SK-N-SH treated with all-trans-retinoic acid at 6 μM for 48 hours (cell line): ENCODE measurements around the gene C15orf39.

Experiments used
- ATAC-seq: fragments of 200-7000 bp; cut with Tn5 transposase; 3 replicates; pipeline ENCODE4 v1.9.1; 2020; ENCODE audit warnings: mild to moderate bottlenecking, moderate library complexity
- BACH2 ChIP-seq: fragments of 250-450 bp; sonication (Bioruptor Pico); IDR thresholded peaks from 2 replicates; pipeline ENCODE4 v1.9.0; 2021; ENCODE audit warnings: mild to moderate bottlenecking, borderline replicate concordance
- ESRRG ChIP-seq: fragments of 250-450 bp; sonication (Bioruptor Pico); IDR thresholded peaks from 2 replicates; pipeline ENCODE4 v1.6.1; 2021; ENCODE audit warnings: mild to moderate bottlenecking
- GLIS3 ChIP-seq: fragments of 250-450 bp; sonication (Bioruptor Pico); IDR thresholded peaks from 2 replicates; pipeline ENCODE4 v1.5.0; 2020; ENCODE audit warnings: mild to moderate bottlenecking, moderate library complexity
- ISL1 ChIP-seq: fragments of 250-450 bp; sonication (Bioruptor Pico); IDR thresholded peaks from 2 replicates; pipeline ENCODE4 v2.1.2; 2022; ENCODE audit warnings: mild to moderate bottlenecking, moderate library complexity
- OSR1 ChIP-seq: fragments of 250-450 bp; sonication (Bioruptor Pico); IDR thresholded peaks from 2 replicates; pipeline ENCODE4 v1.8.0; 2022; ENCODE audit warnings: moderate library complexity, mild to moderate bottlenecking, inconsistent platforms
- PPARA ChIP-seq: fragments of 250-450 bp; sonication (Bioruptor Pico); IDR thresholded peaks from 2 replicates; pipeline ENCODE4 v1.5.0; 2020; ENCODE audit warnings: mild to moderate bottlenecking, borderline replicate concordance
- RARB ChIP-seq: fragments of 250-450 bp; sonication (Bioruptor Pico); IDR thresholded peaks from 2 replicates; pipeline ENCODE4 v1.8.0; 2021; ENCODE audit warnings: mild to moderate bottlenecking, moderate library complexity
- SNAI2 ChIP-seq: fragments of 250-450 bp; sonication (Bioruptor Pico); IDR thresholded peaks from 2 replicates; pipeline ENCODE4 v1.5.0; 2020; ENCODE audit warnings: mild to moderate bottlenecking, moderate library complexity
- TCF4 ChIP-seq: fragments of 250-450 bp; sonication (Bioruptor Pico); IDR thresholded peaks from 2 replicates; pipeline ENCODE4 v1.8.0; 2021; ENCODE audit warnings: mild to moderate bottlenecking, moderate library complexity, borderline replicate concordance
- TOX ChIP-seq: fragments of 250-450 bp; sonication (Bioruptor Pico); IDR thresholded peaks from 2 replicates; pipeline ENCODE4 v1.8.0; 2021; ENCODE audit warnings: mild to moderate bottlenecking, moderate library complexity, borderline replicate concordance
- ZC3H10 ChIP-seq: fragments of 250-450 bp; sonication (Bioruptor Pico); IDR thresholded peaks from 2 replicates; pipeline ENCODE4 v1.5.1; 2021; ENCODE audit warnings: mild to moderate bottlenecking, moderate library complexity
- ZFP30 ChIP-seq: fragments of 450-650 bp; formaldehyde crosslinking; IDR thresholded peaks from 2 replicates; pipeline ENCODE4 v1.5.0; 2022; ENCODE audit warnings: mild to moderate bottlenecking, moderate library complexity
- ZNF565 ChIP-seq: fragments of 450-650 bp; formaldehyde crosslinking; conservative IDR thresholded peaks from 2 replicates; pipeline ENCODE4 v1.5.0; 2020; ENCODE audit warnings: low read depth, mild to moderate bottlenecking, moderate library complexity
- ZNF70 ChIP-seq: fragments of 450-650 bp; formaldehyde crosslinking; IDR thresholded peaks from 2 replicates; pipeline ENCODE4 v1.5.0; 2020; ENCODE audit warnings: mild to moderate bottlenecking, moderate library complexity
- ZNF8 ChIP-seq: fragments of 450-650 bp; formaldehyde crosslinking; IDR thresholded peaks from 2 replicates; pipeline ENCODE4 v1.5.0; 2020; ENCODE audit warnings: mild to moderate bottlenecking, moderate library complexity
- TF ChIP-seq, protein P1 (sequence below): fragments of 250-450 bp; sonication (Bioruptor Pico); IDR thresholded peaks from 2 replicates; pipeline ENCODE4 v1.5.0; 2020; ENCODE audit warnings: mild to moderate bottlenecking, moderate library complexity
- TF ChIP-seq, protein P2 (sequence below): fragments of 250-450 bp; sonication (Bioruptor Pico); IDR thresholded peaks from 2 replicates; pipeline ENCODE4 v1.8.0; 2020; ENCODE audit warnings: mild to moderate bottlenecking, moderate library complexity, borderline replicate concordance
- TF ChIP-seq, protein P3 (sequence below): fragments of 250-450 bp; sonication (Bioruptor Pico); IDR thresholded peaks from 2 replicates; pipeline ENCODE4 v1.5.1; 2020; ENCODE audit warnings: low read depth, mild to moderate bottlenecking, moderate library complexity
- TF ChIP-seq, protein P4 (sequence below): fragments of 250-450 bp; sonication (Bioruptor Pico); IDR thresholded peaks from 2 replicates; pipeline ENCODE4 v1.8.0; 2021; ENCODE audit warnings: low read depth, mild to moderate bottlenecking, moderate library complexity, borderline replicate concordance

C15orf39 gene

DNA sequence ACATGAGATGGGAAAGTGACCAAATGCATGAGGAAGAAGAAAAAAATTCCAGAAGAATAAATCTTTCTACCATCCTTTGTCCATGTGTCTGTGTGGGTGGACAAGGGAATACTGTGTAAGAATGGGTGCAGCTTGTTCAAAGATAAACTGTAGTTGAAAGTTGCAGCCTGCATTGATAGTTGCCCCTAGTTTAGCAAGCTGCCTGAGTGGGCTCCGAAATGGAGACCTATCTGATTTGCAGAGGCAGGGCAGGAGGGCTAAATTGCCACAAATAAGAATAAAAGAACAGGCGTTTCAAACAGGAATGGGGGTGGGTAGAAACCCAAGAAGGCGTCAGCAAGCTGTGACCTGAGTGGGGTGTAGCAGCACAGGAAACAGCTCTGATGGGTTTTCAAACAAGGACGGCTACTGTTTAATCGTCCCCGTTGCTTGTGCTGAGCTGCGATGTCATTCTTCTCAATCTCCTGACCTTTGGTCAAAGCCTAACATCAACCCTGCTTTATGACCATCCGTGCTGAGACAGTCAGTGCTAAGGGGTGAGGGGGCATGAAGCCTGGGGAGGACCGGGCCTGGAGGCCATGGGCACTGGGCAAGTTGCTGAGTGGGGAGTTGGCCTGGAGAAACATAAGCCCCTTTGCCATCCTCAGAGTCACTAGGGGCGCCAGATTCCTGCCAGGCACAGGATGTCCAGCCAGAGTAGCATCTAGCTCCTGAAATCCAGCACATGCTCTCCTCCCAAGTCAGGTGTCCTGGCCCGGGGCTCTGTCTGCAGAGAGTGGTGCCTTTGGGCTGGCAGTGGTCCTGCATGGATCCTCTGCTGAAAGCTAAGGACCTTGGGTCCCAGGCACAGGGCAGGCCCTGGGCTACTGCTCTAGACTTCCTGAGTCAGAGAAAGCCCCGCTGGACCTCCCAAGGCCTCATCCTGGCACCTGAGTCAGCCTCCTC, 19.2 kb upstream of the C15orf39 start:
- TF ChIP-seq BACH2 (no peak), ZNF565 (no peak), TCF4 (no peak), ZC3H10 (CRISPR knock-in tag) (no peak), ZNF70 (no peak), TOX (CRISPR knock-in tag) (no peak), ISL1 (CRISPR knock-in tag) (no peak), PPARA (CRISPR knock-in tag) (no peak)
- TF ChIP-seq, protein P1, sequence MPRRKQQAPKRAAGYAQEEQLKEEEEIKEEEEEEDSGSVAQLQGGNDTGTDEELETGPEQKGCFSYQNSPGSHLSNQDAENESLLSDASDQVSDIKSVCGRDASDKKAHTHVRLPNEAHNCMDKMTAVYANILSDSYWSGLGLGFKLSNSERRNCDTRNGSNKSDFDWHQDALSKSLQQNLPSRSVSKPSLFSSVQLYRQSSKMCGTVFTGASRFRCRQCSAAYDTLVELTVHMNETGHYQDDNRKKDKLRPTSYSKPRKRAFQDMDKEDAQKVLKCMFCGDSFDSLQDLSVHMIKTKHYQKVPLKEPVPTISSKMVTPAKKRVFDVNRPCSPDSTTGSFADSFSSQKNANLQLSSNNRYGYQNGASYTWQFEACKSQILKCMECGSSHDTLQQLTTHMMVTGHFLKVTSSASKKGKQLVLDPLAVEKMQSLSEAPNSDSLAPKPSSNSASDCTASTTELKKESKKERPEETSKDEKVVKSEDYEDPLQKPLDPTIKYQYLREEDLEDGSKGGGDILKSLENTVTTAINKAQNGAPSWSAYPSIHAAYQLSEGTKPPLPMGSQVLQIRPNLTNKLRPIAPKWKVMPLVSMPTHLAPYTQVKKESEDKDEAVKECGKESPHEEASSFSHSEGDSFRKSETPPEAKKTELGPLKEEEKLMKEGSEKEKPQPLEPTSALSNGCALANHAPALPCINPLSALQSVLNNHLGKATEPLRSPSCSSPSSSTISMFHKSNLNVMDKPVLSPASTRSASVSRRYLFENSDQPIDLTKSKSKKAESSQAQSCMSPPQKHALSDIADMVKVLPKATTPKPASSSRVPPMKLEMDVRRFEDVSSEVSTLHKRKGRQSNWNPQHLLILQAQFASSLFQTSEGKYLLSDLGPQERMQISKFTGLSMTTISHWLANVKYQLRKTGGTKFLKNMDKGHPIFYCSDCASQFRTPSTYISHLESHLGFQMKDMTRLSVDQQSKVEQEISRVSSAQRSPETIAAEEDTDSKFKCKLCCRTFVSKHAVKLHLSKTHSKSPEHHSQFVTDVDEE (CRISPR knock-in tag), result no peak
- TF ChIP-seq, protein P2, sequence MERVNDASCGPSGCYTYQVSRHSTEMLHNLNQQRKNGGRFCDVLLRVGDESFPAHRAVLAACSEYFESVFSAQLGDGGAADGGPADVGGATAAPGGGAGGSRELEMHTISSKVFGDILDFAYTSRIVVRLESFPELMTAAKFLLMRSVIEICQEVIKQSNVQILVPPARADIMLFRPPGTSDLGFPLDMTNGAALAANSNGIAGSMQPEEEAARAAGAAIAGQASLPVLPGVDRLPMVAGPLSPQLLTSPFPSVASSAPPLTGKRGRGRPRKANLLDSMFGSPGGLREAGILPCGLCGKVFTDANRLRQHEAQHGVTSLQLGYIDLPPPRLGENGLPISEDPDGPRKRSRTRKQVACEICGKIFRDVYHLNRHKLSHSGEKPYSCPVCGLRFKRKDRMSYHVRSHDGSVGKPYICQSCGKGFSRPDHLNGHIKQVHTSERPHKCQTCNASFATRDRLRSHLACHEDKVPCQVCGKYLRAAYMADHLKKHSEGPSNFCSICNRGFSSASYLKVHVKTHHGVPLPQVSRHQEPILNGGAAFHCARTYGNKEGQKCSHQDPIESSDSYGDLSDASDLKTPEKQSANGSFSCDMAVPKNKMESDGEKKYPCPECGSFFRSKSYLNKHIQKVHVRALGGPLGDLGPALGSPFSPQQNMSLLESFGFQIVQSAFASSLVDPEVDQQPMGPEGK, result no peak
- TF ChIP-seq, all 23 proteins: peak for 0
- no peak for ATAC-seq

DNA sequence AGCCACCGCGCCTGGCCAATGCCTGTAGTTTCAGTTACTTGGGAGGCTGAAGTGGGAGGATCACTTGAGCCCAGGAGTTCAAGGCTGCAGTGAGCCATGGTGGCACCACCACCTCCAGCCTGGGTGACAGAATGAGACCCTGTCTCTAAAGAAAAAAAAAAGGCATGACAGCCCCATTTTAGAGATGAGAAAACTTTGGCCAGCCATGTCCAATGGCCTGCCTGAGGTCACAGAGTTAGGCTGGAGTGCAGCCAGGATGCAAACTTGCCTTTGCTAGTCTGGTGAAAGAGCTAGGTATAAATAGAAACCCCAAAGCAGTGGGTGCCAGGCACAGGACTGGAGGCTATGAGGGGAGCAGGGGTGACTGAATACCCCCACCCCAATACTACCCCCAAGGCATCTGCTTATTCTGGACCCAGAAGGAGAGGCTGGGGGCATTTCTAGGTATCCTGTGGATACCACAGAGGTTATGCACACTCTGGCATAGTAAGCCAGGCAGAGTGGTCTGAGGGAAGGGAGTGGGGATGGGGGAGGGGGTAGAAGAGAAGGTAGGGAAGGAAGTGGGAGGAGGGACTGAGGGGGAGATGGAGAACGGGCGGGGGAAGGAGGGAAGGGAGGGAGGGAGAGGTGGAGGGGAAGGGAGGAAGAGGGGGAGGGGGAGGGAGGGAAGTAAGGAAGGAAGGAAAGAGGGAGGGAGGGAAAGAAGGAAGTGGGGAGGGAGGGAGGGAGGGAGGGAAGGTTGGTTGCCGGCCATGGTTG, 16.2 kb upstream of the C15orf39 start:
- TF ChIP-seq ZNF8 (no peak), RARB (CRISPR knock-in tag) (no peak), ESRRG (no peak), TOX (CRISPR knock-in tag) (no peak), SNAI2 (CRISPR knock-in tag) (no peak)
- TF ChIP-seq, protein P3, sequence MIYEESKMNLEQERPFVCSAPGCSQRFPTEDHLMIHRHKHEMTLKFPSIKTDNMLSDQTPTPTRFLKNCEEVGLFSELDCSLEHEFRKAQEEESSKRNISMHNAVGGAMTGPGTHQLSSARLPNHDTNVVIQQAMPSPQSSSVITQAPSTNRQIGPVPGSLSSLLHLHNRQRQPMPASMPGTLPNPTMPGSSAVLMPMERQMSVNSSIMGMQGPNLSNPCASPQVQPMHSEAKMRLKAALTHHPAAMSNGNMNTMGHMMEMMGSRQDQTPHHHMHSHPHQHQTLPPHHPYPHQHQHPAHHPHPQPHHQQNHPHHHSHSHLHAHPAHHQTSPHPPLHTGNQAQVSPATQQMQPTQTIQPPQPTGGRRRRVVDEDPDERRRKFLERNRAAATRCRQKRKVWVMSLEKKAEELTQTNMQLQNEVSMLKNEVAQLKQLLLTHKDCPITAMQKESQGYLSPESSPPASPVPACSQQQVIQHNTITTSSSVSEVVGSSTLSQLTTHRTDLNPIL, result no peak
- TF ChIP-seq, protein P4, sequence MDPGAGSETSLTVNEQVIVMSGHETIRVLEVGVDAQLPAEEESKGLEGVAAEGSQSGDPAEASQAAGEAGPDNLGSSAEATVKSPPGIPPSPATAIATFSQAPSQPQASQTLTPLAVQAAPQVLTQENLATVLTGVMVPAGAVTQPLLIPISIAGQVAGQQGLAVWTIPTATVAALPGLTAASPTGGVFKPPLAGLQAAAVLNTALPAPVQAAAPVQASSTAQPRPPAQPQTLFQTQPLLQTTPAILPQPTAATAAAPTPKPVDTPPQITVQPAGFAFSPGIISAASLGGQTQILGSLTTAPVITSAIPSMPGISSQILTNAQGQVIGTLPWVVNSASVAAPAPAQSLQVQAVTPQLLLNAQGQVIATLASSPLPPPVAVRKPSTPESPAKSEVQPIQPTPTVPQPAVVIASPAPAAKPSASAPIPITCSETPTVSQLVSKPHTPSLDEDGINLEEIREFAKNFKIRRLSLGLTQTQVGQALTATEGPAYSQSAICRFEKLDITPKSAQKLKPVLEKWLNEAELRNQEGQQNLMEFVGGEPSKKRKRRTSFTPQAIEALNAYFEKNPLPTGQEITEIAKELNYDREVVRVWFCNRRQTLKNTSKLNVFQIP (CRISPR knock-in tag), result no peak
- no peak for ATAC-seq

DNA sequence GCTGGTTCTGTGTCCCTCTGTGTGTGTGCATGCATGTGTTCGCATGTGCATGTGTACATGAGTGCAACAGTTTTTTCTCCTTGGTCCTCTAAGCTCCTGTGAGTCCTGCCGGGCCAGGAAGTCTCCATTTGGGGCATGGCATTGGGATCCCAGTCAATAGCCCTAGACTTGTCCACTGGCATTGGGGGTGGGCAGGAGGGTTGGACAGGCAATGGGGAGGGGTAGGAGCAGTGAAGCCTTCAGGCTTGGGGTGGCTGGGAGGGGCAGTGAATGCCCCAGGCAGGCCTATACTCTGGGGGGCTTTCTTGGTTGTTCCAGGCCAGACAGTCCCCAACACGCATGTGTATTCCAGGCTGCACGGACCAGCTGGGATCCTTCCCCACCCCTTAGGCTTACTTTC, 15.6 kb upstream of the C15orf39 start:
- TF ChIP-seq ZNF8 (no peak), TOX (CRISPR knock-in tag) (no peak)
- ATAC-seq, result no peak

DNA sequence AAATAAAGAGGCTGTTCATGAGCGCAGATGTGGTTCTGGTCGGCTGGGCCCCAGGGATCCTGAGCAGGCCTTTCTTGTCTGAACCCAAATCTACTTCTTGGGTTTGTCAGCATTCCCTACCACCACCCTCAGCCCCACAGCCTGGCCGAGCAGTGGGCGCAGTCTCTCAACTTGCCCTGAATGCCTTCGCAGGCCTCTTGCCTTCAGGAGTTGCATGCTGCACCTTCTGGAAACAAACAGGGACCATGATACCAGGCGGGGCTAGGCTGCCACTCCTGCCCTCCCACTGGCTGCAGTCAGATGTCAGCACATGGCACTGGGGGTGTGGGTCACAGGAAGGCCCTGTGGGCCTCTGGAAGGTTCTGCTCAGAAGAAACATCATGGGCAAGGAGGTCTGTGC, 13.2 kb upstream of the C15orf39 start:
- ATAC-seq, result no peak
- TF ChIP-seq ZFP30 (CRISPR knock-in tag), result no peak
- no peak for TF ChIP-seq ZNF8
- no peak for TF ChIP-seq SNAI2 (CRISPR knock-in tag)
- no peak for TF ChIP-seq OSR1
- no peak for TF ChIP-seq BACH2

DNA sequence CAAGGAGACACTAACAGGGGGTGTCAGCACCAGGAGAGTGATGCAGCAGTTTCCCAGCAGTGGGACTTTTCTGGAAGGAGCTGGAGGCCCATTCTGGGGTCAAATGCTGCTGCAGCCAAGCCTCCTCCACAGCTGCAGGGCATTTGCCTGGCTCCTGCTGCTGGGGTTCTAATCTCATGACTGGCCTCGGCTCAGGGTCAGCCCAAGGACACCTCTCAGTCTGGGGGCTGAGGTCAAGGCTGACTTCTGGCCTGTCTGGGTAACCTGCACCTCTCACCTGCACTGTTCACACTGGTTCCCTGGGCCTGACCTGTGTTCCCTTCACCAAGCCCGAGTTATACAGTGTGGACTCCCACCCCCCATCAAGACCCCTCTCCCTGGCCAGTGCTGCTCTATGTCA, 10.4 kb upstream of the C15orf39 start:
- no peak for ATAC-seq
- no peak for TF ChIP-seq ZNF70
- no peak for TF ChIP-seq ZNF8
- TF ChIP-seq, protein P2, result no peak
- no peak for TF ChIP-seq RARB (CRISPR knock-in tag)
- TF ChIP-seq GLIS3, result no peak
- TF ChIP-seq, protein P3, result no peak
- TF ChIP-seq SNAI2 (CRISPR knock-in tag), result no peak
- TF ChIP-seq TCF4, result no peak
